K562 treated with DMSO at 1 percent for 12 hours (cell line): Measurements from ENCODE around the gene RFX3. TPM values are rescaled to one million over a fixed set of nuclear protein-coding genes. Genes with fewer than 3 reads are reported as not detected.

Experiments used
- total RNA-seq: library from RNA; unstranded; fragments of 300-600 nt; gene quantifications from 2 replicates; pipeline ENCODE4 v1.2.3, GENCODE V29; 2022; ENCODE audit not compliant: insufficient read depth

Gene RFX3
- 0.88 and 3.9 TPM in 2 replicates for total RNA-seq

DNA sequence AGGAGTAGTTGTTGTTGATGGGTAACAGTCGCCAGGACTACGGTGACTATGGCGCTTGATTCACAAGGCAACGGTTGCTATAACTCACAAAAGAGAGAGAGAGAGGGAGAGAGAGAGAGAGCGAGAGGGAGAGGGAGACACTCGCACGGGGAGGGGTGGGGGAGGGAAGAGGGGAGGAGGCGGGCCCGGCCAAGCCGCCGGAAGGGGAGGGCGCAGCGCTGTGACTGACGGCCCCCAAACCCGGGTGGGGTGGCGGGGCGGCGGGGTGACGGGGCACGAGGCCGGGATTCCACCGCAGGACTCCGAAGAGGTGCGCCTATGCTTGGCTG lies at the start of gene RFX3:
RFX3 (minus strand) TSS at position 166 of the 329 bp plus-strand sequence. CDS start 130,413 bp downstream, outside the sequence.

